Stimulated activated CD4-positive, alpha-beta T cell treated with anti-CD3 and anti-CD28 coated beads, Interleukin-4, amount 100 ng/mL, for 1 hour (primary cell): ENCODE measurements around the gene ASIC5.

Experiments
- DNase-seq: peaks from one replicate; pipeline ENCODE4 v3.0.0-alpha.2; 2020

ASIC5 gene

DNA sequence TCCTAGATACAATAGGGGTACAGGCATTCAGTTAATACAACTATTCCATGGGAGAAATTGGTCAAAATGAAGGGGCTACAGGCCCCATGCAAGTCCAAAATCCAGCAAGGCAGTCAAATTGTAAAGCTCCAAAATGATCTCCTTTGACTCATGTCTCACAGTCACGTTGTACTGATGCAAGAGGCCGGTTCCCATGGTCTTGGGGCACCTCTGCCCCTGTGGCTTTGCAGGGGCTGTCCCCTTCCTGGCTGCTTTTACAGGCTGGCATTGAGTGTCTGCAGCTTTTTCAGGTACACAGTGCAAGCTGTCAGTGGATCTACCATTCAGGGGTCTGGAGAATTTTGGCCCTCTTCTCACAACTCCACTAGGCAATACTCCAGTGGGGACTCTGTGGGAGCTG lies 12.5 kb upstream of the ASIC5 start:
- no peak for DNase-seq

DNA sequence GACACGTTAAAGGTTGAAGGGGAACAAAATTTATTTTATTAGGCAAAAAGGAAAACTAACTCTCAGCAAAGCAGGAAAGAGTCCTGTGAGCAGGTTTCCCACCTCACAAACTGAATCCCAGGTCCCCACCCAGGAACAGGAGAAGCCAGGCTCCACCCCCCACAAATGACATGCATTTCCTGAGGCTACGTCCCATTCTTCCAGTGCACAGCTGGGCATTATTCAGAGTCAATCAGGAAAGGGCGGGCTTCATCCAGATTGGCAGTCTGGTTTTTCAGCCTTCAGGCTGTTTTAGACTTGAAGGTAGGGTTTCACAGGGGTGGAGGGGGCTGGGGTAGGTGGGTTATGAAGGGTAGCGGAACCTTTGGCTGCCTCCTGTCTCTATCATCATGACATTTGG lies 11.9 kb upstream of the ASIC5 start:
- no peak for DNase-seq

DNA sequence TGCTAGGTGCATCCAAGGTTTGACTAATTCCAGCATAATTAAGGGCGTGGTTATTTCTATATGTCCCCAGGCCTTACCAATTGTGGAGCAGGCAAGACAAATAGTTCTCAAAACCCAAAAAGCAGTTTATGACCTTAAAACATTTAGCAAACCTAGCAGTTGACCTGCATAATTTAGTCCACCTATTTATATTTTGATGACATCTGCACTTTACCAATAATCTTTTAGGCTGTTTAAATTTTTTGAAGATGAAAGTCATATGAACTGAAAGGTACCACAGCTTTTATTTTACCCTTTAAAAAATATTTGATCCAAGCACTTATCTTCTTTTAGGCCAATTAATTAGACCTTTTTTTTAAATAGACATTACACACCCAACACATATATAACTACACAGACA lies 9.8 kb upstream of the ASIC5 start:
- DNase-seq, result no peak

DNA sequence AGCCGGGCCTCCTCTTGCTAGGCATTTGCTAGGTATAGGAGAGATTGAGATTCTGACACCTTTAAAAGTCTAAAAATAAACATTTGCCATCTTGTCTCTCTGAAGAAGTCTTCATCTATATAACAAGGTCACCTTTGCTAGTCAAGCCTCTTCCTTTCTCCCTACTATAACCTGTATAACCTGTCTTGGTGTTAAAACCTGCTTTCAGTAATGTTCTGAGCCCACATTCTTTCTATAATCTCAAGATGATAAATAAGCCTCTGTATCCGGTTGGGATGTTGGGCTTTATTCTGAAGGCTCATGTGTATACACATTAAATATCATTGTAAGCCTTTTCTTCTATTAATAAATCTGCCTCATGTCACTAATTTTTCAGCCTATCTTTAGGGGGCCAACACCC lies 10.2 kb downstream of the ASIC5 start:
- DNase-seq, result no peak

DNA sequence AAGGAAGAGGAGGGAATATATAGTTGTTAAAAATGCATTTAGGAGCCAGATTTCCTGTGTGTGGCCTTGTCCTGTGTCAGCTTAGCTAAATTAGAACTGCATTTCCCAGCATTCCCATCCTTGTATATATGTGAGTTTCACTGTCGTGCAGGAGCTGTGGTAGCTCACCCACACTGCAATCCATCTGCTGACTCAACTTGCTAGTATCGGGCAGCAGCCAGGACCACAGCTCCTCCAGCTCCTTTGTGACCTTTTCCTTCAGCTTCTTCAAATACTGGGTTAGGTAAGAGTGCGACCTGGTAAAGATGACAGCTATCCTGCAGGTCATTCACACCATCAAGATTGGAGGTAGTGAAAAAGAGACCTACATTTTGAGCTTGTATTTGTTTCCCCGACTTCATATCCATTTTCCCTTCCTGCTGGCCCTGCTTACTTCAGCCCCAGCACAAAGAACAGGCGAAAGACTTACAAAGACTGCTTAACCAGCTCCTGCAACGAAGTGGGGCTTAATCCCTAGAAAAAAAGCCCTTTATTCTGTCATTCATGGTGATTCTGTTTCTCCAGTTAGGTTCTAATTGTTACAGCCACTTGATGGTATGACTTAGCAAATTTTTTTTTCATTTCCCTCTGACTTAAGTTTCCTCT lies 11.4 kb downstream of the ASIC5 start:
- DNase-seq, result no peak

DNA sequence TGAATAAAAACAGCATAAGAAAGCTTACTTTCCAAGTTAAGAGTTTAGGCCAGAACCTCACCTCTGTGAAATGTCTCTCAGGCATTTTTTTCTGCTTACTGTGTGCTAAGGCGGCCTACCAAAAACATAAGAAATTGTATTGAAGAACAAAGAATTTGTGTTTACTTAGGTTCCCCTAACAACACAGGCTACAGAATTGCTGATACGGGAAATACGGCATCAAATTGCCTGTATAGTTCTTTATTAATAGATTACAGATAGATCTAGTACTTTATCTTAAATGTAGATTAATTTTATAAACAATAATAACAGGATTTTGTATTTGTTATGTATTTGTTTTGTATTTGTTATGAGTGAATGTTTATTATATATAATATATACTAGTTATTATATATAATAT lies 12.9 kb downstream of the ASIC5 start:
- DNase-seq, result no peak

DNA sequence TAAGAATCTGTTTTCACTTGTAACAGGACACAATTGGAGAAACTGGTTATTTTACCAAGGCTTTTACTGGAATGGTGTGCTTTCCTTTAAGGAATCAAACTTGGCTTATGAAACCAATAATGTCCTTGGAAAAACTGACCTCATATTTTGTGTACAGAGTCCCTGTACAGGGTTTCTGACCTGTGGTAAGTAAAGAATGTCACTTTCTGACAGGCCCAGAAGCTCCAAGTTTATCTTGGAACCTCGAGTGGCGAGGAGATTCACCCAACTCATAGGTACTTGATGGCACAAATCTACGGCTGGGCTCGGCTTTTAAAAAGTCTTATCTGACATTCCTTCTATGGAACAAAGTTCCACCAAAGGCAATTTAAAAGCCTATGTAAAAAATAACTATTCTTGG lies 17.0 kb downstream of the ASIC5 start:
- DNase-seq, result no peak

DNA sequence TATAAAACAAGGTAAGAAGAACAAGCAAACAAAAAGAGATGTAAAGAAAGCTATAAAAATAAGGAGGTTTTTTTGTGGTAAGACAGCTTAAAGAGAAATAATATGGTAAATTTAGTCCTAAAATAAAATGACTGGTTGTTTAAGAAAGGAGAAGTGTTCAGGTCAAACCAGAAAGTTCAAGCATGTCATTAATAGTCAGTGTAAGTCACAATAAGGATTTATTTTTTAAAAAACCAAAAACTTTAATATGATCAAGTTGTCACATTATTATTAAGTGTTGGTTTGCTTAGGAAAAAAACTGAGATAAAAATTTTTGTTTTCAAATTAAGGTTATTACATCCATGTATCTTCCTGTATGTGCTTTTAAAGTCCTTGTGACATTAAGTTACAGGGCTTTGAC lies 19.1 kb downstream of the ASIC5 start:
- no peak for DNase-seq

DNA sequence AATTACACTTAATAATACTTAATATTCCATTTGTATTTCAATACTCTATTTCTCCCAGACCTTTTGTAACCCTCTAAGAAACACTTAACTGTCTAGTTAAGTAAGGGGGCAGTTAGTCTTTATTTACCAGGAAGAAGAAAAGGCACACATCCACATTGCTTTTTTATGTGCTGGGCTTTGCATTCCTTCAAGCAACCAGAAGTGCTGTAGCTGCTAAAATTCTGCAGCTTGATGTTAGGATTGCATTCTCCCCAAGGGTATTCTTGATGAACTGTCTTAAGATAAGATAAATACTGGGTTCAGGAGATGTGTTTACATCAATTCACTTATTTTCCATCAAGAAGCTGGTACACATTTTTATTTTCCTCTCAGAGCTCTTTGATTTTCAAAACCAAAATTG lies 24.0 kb downstream of the ASIC5 start:
- no peak for DNase-seq

DNA sequence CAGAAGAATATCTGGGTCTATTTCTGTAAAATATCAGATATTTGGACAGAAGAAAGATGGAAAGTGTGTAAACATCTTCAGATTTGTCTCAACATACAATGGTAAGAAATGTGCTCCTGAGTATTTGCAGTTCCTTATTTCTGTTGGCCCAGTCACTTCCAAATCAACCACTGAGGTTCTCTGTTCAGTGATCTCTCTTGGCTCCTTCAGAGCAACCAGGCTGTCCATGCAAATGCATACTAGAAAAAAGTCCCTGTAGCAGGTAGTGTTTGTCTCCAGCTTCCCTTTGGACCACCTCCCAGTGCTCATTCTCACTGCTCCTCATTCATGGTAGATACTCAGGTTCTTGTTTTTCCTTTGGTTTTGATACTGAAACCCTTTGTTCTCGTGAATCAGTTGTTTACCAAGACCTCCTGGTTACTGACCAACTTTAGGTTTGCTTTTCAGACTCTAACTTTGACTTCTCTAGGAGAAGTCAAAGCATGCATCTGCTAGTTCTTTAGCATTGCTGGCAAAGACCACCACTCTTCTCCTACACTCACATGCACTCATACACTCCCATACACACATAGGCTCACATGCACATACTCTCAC lies 28.8 kb downstream of the ASIC5 start:
- no peak for DNase-seq

DNA sequence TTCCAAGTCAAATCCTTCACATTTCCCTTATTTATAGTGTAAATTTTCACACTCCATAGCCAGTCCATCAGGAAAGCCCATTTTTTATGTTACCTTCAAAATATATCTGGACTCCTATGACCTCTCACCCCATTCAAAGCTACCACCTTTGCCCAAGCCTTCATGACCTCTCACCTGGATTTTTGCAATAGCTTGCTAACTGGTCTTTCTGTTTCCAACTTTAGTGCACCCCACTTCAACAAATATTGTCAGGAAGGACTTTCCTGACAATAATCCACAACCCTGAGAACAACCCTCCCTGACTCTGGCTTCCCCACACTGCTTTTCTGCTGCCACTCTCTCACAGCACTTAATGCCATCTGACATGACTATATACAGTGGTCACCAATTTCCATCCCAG lies 33.4 kb downstream of the ASIC5 start:
- no peak for DNase-seq

DNA sequence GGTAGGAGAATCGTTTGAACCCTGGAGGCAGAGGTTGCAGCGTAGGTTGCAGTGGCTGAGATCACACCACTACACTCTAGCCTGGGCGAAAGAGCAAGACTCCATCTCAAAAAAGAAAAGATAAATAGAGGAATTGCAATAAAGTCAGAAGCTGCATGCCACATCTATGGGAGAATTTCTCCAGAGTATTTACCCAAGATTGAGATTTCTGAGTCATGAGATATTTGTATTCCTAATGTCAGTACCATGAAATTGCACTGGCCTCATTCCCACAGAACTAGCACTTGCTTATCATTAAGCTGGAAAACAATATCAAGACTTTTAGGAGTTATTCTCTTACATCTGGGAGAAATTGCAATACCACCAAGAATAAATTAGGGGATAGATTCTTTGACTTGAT lies 37.4 kb downstream of the ASIC5 start:
- no peak for DNase-seq

DNA sequence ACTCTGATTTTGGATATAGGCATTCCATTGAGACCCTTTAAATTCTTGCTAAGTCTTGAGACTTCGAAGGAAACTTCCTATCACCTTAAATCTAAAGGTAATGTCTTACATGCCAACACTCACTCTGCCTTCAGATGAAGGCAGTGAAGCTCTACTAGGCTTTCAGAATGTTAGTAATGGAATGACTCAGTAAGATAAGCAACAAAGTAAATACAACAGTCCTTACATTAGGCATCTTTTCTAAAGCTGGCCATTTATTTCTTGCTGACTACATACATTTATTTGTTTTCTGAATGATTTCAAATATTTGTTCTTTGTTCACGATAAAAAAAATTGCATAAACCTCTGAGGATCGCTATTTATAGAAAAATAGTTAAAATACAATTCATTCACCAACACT lies 43.5 kb downstream of the ASIC5 start:
- DNase-seq, result no peak

DNA sequence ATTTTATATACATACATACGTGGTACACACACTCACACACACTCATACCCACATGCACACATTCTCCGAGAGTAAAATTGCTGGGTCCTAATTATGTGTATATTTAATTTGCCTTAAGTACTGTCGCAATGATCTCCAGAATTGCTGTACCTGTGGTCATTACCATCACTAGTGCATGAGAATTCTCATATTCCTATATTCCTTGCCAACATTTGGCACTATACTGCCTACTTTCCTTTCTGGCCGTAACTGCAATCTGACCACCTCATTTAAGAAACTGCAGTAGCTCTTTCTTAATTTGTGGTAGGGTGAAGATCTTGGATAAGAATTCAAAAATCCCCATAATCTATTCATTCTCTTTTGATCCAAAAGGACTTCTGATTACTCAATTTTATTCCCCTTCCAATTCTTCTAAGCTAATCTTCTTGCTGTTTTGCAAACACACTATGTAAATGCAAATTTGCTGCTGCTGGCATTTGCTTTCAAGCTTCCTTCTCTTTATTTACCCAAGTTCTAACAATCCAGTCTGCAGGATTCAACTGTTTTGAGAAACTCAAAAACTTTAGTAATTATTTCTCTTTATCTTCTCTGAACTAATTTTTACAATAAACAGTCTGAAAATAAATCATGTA lies 45.1 kb downstream of the ASIC5 start:
- DNase-seq, result no peak

DNA sequence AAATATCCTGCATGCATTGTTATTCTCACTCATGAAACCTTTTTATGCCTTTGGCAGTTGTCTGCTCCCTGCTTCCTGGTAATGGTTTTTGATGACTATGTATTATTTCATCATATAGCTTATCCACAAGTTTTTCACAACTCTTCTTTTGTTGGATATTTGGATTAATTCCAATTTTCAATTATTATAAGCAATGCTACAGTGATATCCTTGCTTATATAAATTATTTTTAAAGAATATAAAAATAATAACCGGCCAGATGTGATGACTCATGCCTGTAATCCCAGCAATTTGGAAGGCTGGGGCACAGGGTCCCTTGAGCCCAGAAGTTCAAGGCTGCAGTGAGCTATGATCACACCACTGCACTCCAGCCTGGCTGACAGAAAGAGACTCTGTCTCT lies 47.0 kb downstream of the ASIC5 start:
- DNase-seq, result no peak

DNA sequence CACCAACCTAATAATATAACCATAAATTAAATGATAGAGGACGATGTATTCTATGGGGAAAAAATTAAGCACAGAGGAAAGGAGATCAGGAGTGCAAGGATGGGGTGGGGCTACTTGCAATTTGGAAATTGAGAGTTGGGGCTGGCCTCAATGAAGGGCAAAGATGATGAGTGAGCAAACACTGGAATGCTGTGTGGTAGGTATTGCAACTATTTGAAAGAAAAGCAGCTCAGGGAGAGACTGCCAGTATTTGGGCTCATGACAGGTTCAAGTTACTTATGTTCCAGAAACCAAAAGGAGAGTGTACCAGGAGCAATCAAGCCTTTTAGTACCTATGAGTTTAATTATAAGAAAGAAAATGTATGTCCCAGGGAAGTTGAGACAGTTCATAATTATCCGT lies 47.4 kb downstream of the ASIC5 start:
- DNase-seq, result no peak

DNA sequence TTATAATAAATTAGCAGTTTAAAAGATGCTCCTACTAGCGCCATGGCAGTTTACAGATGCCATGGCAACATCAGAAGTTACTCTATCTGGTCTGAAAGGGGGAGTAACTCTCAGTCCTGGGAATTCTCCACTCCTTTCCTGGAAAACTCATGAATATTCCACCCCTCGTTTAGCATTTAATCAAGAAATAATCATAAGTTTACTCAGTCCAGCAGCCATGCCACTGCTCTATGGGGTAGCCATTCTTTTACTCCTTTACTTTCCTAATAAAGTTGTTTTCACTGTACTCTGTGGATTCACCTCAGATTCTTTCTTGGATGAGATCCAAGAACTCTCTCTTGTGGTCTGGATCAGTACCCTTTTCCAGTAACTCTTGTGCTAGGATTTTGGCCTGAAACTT lies 55.0 kb downstream of the ASIC5 start:
- no peak for DNase-seq

DNA sequence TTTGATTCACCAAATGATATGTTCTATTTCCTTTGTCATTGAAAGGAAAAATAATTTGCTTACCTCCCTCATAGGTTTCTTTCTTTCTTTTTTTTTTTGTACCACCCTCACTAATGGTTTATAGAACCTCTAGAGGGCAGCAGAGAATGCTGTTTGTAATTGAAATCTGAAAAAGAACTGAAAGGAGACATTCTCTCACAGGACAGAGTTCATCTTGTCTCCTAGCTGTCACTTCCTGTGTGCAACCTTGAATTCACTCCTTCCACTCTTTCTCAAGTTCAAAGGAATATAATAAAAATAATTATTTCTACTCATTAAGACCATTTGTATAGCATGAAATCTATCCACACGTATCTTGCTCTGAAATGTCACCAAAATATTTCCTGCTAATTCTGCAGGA lies 56.2 kb downstream of the ASIC5 start:
- DNase-seq, result no peak

DNA sequence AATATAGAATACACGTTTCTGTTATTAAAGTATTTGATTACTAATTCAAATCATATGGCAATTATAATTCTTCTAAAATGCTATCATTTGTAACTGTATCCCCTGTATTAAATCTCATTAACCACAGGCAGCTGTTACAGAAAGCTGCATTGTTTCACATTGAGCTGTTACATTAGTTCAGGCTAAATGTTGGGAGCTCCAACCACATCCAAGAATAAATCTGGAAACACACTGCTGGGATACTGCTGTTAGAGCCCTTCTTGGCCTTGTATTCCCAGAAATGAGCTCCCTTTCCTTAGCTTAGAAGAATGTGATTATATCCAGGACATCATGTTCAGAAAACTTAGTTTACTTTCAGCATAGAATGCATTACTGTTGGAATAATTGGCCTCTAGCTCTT lies 59.1 kb downstream of the ASIC5 start:
- no peak for DNase-seq

DNA sequence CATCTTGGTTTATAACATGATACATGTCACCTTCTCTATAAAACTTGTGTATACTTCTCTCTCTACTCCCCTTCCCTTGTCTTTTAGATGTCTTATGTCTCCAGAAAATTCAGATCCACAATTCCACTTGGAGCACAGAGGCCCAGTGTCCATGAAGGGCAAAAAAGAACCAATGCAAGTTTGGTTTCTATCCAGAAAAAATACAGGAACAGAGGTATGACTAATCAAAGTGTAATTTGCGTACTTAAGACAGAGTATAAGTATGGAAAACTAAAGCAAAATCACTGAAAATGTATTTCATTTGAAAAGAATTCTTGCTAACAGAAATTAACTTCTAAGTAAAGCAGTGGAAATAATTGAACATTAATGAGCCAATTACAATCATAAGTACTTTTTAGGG lies 61.1 kb downstream of the ASIC5 start:
- no peak for DNase-seq

DNA sequence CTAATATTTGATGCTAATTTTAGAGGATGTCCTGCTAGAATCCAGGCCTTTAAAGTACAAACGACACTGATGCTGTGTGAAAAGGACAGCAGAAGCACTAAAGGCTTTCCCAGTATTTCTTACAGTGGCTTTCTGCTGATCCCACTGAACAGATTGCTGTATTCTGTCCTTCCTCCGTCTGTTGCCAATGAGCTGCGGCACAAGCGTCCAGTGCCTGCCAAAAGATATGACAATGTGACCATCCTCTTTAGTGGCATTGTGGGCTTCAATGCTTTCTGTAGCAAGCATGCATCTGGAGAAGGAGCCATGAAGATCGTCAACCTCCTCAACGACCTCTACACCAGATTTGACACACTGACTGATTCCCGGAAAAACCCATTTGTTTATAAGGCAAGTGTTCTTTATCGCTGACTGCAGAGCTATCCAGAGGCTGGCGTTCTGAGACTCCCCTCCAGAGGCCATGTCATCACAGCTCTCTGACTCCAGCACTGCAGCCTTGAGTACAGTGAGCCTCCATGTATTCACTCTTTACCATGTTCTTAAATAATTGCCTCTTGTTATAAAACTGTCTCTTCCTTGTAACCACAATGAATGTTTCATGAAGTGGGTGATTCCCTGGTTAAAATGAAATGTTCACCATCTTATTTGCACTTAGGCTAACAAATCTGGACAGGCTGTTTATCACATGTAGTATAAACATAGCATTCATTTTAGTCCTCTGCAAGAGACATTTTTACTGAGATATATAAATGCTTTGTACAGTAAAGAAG lies 63.7 kb downstream of the ASIC5 start:
- DNase-seq, result no peak

DNA sequence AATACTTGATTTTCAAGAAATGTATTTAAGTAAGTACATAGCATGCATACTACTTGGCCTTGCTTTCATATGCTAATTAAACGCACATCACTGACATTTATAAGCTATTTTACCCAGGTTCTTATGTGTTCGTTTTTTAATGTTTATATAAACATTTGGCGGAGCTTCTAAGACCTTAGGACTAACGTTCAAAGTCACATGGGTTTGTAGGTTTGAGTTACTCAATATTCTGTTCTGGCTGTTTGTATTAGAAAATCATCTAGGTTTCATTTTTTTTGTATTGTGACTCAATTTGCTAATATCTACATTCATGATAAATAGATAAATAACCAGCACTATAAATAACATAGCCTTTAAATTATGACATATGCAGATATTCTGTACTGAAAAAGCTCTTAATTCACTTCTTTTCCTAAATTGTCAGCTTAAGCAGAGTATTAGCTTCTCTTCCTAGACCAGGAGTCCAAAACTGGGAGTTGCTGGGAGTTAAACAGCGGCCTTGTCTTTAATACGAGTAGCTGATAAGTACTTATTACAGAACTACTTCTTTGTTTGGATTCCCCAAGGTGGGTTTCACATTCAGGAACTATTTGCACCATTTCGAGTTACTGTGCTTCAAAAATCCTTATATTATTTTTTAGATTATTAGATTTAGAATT lies 65.3 kb downstream of the ASIC5 start:
- DNase-seq, result no peak

DNA sequence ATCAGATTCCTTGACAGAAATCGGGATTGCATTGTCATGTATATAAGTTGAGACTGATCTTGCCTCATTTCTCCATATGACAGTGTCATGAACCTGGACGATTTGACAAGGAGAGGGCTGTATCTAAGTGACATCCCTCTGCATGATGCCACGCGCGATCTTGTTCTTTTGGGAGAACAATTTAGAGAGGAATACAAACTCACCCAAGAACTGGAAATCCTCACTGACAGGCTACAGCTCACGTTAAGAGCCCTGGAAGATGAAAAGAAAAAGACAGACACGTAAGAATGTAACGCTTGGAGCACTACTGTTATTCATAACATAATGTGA lies 66.3 kb downstream of the ASIC5 start:
- DNase-seq, result no peak
